H1 (cell line): ENCODE results near the gene PAX5. TPM values are rescaled to one million over a fixed set of nuclear protein-coding genes. Genes with fewer than 3 reads are reported as not detected.

Experiments
- ZNF274 ChIP-seq: IDR thresholded peaks from 2 replicates; pipeline ENCODE4 v1.7.0; 2012; ENCODE audit warnings: low read length, borderline replicate concordance; ENCODE audit errors: extremely low read depth
- polyA plus RNA-seq, 7 experiments: library from polyadenylated mRNA; depleted of rRNA in 3 of 7; stranded (reverse) in 5 of 7; unstranded in 2 of 7; fragments of >200 nt in 5 of 7; fragments of 200-250 nt in 2 of 7; gene quantifications; 1 replicate in 5 of 7; 2 replicates in 1 of 7; 4 replicates in 1 of 7; pipeline versions ENCODE4 v1.2.1 to v1.2.3, GENCODE V29; 2011 to 2013; ENCODE audit warnings: missing spikeins in 2 of 7, mixed read lengths in 2 of 7
- total RNA-seq: library from RNA; stranded (reverse); fragmentation: NEBNext Ultra II Directional; extraction: Animal tissue kit (Norgen Biotek cat#: 25700); gene quantifications from 2 replicates; pipeline ENCODE4 v1.2.1, GENCODE V29; 2021

The PAX5 gene
- total and polyA plus RNA-seq, 2 of the 8 experiments (the other 6 are each of a cell fraction or from before 2014, with no cell fraction given): 0.29 to 0.43 TPM

GRCh38 chr9:36941441-36941840, 92.6 kb downstream of the PAX5 start (continued):
- TF ChIP-seq ZNF274: no peak
